Vagina (tissue), 2 donors: ENCODE measurements around the gene AGT. TPM values are rescaled to one million over a fixed set of nuclear protein-coding genes. Genes with fewer than 3 reads are reported as not detected.

Experiments used
- DNase-seq, 2 donors: peaks; one replicate each; pipeline ENCODE4 v3.0.0-alpha.2; 2017; ENCODE audit errors: extremely low spot score in 2 of 2
- H3K27ac ChIP-seq: fragments of 200-600 bp; sonication (generic); one replicate; pipeline ENCODE4 v1.5.1; 2019
- H3K27me3 ChIP-seq: fragments of 200-600 bp; sonication (generic); one replicate; pipeline ENCODE4 v1.5.1; 2019
- H3K36me3 ChIP-seq, 2 donors: fragments of 200-600 bp; sonication (generic); one replicate each; pipeline ENCODE4 v1.5.1; 2017 to 2019
- H3K4me1 ChIP-seq: fragments of 200-600 bp; sonication (generic); one replicate; pipeline ENCODE4 v1.5.1; 2019
- H3K4me3 ChIP-seq, 2 donors: fragments of 200-600 bp; sonication (generic); 1 replicate in 1 of 2; 2 replicates in 1 of 2; pipeline ENCODE4 v1.5.1; 2016 to 2019
- H3K9me3 ChIP-seq: fragments of 200-600 bp; sonication (generic); one replicate; pipeline ENCODE4 v1.5.1; 2019
- POLR2A ChIP-seq, 2 donors: fragments of 450-650 bp; IDR thresholded peaks; one replicate each; pipeline ENCODE4 v1.6.1; 2017; ENCODE audit warnings: antibody characterized with exemption in 2 of 2, mild to moderate bottlenecking in 2 of 2, moderate library complexity in 2 of 2
- POLR2AphosphoS5 ChIP-seq, 2 donors: sonication (generic); formaldehyde crosslinking; IDR thresholded peaks; one replicate each; pipeline ENCODE4 v1.9.0; 2017; ENCODE audit warnings: antibody characterized with exemption in 2 of 2, mild to moderate bottlenecking in 2 of 2, low read depth in 1 of 2; ENCODE audit not compliant: insufficient read depth in 1 of 2
- intact Hi-C: fragments of 100-400 bp; cut with DNase I; formaldehyde crosslinking; loops from one replicate; pipeline ENCODE4 v1.15.1; 2023
- total RNA-seq: library from RNA; depleted of rRNA; stranded (reverse); fragments of >200 nt; gene quantifications from one replicate; pipeline ENCODE4 v1.2.3, GENCODE V29; 2016
- TF ChIP-seq, protein P1 (sequence below), 3 experiments: fragments of 450-650 bp in 2 of 3; fragments of 200-600 bp in 1 of 3; sonication (generic) in 1 of 3; IDR thresholded peaks; one replicate each; pipeline ENCODE4 v1.5.1; 2017 to 2019; ENCODE audit warnings: antibody characterized with exemption in 3 of 3, mild to moderate bottlenecking in 2 of 3, moderate library complexity in 2 of 3

The AGT gene
- total RNA-seq, 1 donor from 2014 or later = 9.6 TPM

DNA sequence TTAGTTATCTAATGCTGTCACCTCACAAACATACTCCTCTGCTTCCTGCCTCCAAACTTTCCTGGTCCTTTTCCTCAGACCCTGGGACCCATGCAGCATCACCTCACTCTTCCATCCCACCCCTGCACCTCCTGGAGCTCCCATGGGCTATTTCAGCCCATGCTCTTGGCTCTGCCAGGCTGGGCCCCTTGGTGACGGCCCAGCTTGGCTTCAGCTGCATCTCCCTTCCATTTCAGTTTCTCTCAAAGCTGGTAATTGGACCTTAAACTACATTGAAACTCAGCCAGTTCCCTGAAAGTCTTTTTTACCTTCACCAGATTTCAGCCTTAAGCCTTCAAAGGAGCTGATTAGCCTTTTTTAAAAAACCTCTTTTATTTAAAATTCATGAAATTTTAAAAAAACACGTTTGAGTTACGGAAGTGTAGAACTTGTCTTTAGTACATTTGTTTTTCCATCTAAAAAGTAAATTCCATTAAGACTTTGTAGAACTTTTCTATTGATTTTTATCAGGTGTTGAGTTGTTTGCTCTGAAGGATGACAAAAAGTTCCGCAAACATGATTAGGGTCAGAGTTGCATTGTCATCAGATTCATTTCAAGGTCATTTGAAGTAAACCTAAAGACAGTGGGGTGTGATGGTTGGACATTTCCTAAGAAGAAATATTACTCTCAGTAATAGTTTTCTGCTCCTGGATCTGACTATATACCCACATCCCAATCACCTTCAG is 33.5 kb downstream of the AGT start:
- TF ChIP-seq POLR2A (IDR thresholded peaks at IDR 0.05) = no peak
- TF ChIP-seq, protein P1, sequence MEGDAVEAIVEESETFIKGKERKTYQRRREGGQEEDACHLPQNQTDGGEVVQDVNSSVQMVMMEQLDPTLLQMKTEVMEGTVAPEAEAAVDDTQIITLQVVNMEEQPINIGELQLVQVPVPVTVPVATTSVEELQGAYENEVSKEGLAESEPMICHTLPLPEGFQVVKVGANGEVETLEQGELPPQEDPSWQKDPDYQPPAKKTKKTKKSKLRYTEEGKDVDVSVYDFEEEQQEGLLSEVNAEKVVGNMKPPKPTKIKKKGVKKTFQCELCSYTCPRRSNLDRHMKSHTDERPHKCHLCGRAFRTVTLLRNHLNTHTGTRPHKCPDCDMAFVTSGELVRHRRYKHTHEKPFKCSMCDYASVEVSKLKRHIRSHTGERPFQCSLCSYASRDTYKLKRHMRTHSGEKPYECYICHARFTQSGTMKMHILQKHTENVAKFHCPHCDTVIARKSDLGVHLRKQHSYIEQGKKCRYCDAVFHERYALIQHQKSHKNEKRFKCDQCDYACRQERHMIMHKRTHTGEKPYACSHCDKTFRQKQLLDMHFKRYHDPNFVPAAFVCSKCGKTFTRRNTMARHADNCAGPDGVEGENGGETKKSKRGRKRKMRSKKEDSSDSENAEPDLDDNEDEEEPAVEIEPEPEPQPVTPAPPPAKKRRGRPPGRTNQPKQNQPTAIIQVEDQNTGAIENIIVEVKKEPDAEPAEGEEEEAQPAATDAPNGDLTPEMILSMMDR (IDR thresholded peaks at IDR 0.05) = no peak
- no peak for TF ChIP-seq POLR2AphosphoS5 (IDR thresholded peaks at IDR 0.05; ENCODE audit: insufficient read depth in 1 of 2, low read depth in 1 of 2)
- H3K36me3 ChIP-seq = peaks cover 0 to 73% of the 10 kb centered on the region in 2 donors
- intact Hi-C loops = no loop called here

GRCh38 chr1:230679825-230680224 is 34.1 kb downstream of the AGT start:
- DNase-seq = no peak
- H3K9me3 ChIP-seq = no peaks in the 10 kb centered on the region
- peaks cover 0 to 73% of the 10 kb centered on the region in 2 donors for H3K36me3 ChIP-seq
- H3K27me3 ChIP-seq = no peaks in the 10 kb centered on the region
- no peak overlapping the region for H3K4me3 ChIP-seq
- intact Hi-C loops = no loop called here
- TF ChIP-seq POLR2A (IDR thresholded peaks at IDR 0.05) (no peak), POLR2AphosphoS5 (IDR thresholded peaks at IDR 0.05; ENCODE audit: insufficient read depth in 1 of 2, low read depth in 1 of 2) (no peak)
- TF ChIP-seq, protein P1 (IDR thresholded peaks at IDR 0.05) = no peak
- H3K27ac ChIP-seq = no peak overlapping the region
- peaks cover 18% of the 10 kb centered on the region for H3K4me1 ChIP-seq

More for the DNA sequence above, 33.5 kb downstream of the AGT start:
- Histone ChIP-seq H3K9me3 (no peaks in the 10 kb centered on the region), H3K4me1 (peaks cover 18% of the 10 kb centered on the region), H3K27ac (no peak overlapping the region), H3K4me3 (no peak overlapping the region), H3K27me3 (no peaks in the 10 kb centered on the region)
- no peak for DNase-seq

GRCh38 chr1:230679192-230679591 is 34.7 kb downstream of the AGT start:
- no peak for TF ChIP-seq POLR2A (IDR thresholded peaks at IDR 0.05)
- TF ChIP-seq POLR2AphosphoS5 (IDR thresholded peaks at IDR 0.05; ENCODE audit: insufficient read depth in 1 of 2, low read depth in 1 of 2) = no peak
- TF ChIP-seq, protein P1 (IDR thresholded peaks at IDR 0.05) = no peak
- no peaks in the 10 kb centered on the region for H3K9me3 ChIP-seq
- H3K36me3 ChIP-seq = peaks cover 0 to 72% of the 10 kb centered on the region in 2 donors
- H3K4me3 ChIP-seq = no peak overlapping the region
- H3K27ac ChIP-seq = no peak overlapping the region
- H3K27me3 ChIP-seq = no peaks in the 10 kb centered on the region
- peaks cover 18% of the 10 kb centered on the region for H3K4me1 ChIP-seq
- no peak for DNase-seq
- intact Hi-C loops = no loop called here

DNA sequence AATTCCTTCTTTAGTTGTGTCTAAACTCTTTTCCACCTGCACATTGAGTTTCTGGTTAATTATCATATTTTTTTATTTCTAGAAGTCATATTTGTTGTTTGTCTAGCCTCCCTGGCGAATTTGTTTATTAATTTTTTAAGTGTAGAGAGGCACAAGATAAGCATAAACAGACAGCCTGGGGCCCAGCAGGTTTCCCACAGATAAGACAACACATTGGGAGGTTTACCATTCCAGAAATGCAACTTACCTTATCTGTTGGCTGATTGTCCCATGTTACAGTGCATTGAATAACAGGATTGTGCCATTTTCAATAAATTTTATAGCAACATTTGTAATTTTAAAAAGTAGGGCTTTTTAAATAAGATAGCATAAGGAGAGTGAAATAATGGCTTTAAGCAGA is 36.7 kb downstream of the AGT start:
- Histone ChIP-seq H3K9me3 (no peaks in the 10 kb centered on the region), H3K27ac (no peak overlapping the region), H3K4me1 (peaks cover 9% of the 10 kb centered on the region), H3K27me3 (no peaks in the 10 kb centered on the region), H3K36me3 (peaks cover 0 to 73% of the 10 kb centered on the region in 2 donors), H3K4me3 (no peak overlapping the region)
- intact Hi-C loops = no loop called here
- no peak for DNase-seq
- TF ChIP-seq, protein P1 (IDR thresholded peaks at IDR 0.05) = no peak
- TF ChIP-seq POLR2A (IDR thresholded peaks at IDR 0.05) (no peak), POLR2AphosphoS5 (IDR thresholded peaks at IDR 0.05; ENCODE audit: insufficient read depth in 1 of 2, low read depth in 1 of 2) (no peak)

DNA sequence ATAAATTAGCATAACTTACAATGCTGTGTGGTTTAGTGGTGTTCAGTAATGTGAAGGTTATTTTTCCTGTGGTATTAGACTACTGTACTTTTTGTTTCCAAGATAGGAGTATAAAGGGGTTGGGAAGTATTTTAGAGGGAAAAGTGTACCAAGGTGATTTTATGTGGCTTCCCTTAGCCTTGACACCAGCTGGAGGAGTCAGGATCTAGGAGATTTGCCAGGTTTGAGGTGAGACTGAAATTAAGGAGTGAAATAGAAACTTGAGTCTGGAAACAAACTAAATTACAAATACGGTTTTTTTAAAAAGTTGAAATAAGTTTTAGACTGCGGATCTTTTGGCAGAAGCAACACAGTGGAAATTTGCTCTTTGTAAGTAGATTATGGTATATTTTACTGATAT is 39.3 kb downstream of the AGT start:
- H3K36me3 ChIP-seq = peaks cover 0 to 65% of the 10 kb centered on the region in 2 donors
- H3K9me3 ChIP-seq = no peaks in the 10 kb centered on the region
- no peak overlapping the region for H3K4me3 ChIP-seq
- H3K27ac ChIP-seq = no peak overlapping the region
- no peaks in the 10 kb centered on the region for H3K4me1 ChIP-seq
- DNase-seq = no peak
- TF ChIP-seq POLR2AphosphoS5 (IDR thresholded peaks at IDR 0.05; ENCODE audit: insufficient read depth in 1 of 2, low read depth in 1 of 2) (no peak), POLR2A (IDR thresholded peaks at IDR 0.05) (no peak)
- TF ChIP-seq, protein P1 (IDR thresholded peaks at IDR 0.05) = no peak
- intact Hi-C loops = no loop called here
- no peaks in the 10 kb centered on the region for H3K27me3 ChIP-seq
